Suprapubic skin (tissue), 4 donors: ENCODE data around the gene BECN2. TPM values are rescaled to one million over a fixed set of nuclear protein-coding genes. Genes with fewer than 3 reads are reported as not detected.

Experiments used
- DNase-seq, 2 donors: peaks; one replicate each; pipeline ENCODE4 v3.0.0-alpha.2; 2019; ENCODE audit warnings: low spot score in 2 of 2
- H3K27ac ChIP-seq: fragments of 200-600 bp; sonication (generic); one replicate; pipeline ENCODE4 v1.5.1; 2019
- H3K27me3 ChIP-seq: fragments of 200-600 bp; sonication (generic); one replicate; pipeline ENCODE4 v1.5.1; 2019
- H3K36me3 ChIP-seq: fragments of 200-600 bp; sonication (generic); one replicate; pipeline ENCODE4 v1.5.1; 2019
- H3K4me1 ChIP-seq: fragments of 200-600 bp; sonication (generic); one replicate; pipeline ENCODE4 v1.5.1; 2019
- H3K4me3 ChIP-seq: fragments of 200-600 bp; sonication (generic); one replicate; pipeline ENCODE4 v1.5.1; 2019; ENCODE audit warnings: mild to moderate bottlenecking
- H3K9me3 ChIP-seq: fragments of 200-600 bp; sonication (generic); one replicate; pipeline ENCODE4 v1.5.1; 2019
- CTCF ChIP-seq, 2 donors: fragments of 200-600 bp in 1 of 2; fragments of 450-650 bp in 1 of 2; sonication (generic) in 1 of 2; IDR thresholded peaks; one replicate each; pipeline ENCODE4 v1.5.1; 2016 to 2019; ENCODE audit warnings: antibody characterized with exemption in 2 of 2, mild to moderate bottlenecking in 1 of 2, moderate library complexity in 1 of 2
- EP300 ChIP-seq: sonication (generic); formaldehyde crosslinking; IDR thresholded peaks from one replicate; pipeline ENCODE4 v1.6.1; 2017; ENCODE audit warnings: antibody characterized with exemption
- POLR2A ChIP-seq, 2 donors: fragments of 450-650 bp; IDR thresholded peaks; one replicate each; pipeline ENCODE4 v1.6.1; 2017; ENCODE audit warnings: antibody characterized with exemption in 2 of 2, mild to moderate bottlenecking in 2 of 2, moderate library complexity in 2 of 2
- POLR2AphosphoS5 ChIP-seq, 3 donors: sonication (generic); formaldehyde crosslinking; IDR thresholded peaks; one replicate each; pipeline ENCODE4 v1.6.1; 2017; ENCODE audit warnings: antibody characterized with exemption in 3 of 3
- WGBS: methylation state at CpG from one replicate; pipeline ENCODE4 v1.1.5; 2018; 5-methylcytosine and 5-hydroxymethylcytosine counted together
- total RNA-seq, 4 donors: library from RNA; depleted of rRNA; stranded (reverse); fragments of >200 nt; gene quantifications; one replicate each; pipeline ENCODE4 v1.1.0, GENCODE V29; 2016

Gene BECN2
- total RNA-seq, 4 donors from 2014 or later, result not detected

GRCh38 chr1:241942738-241943137 is 14.8 kb upstream of the BECN2 start:
- H3K4me3 ChIP-seq, result no peak overlapping the region
- 76% methylated on average over 4 of the region's 4 CpGs for WGBS
- TF ChIP-seq POLR2A (IDR thresholded peaks at IDR 0.05) (no peak), CTCF (IDR thresholded peaks at IDR 0.05) (no peak), EP300 (no peak), POLR2AphosphoS5 (IDR thresholded peaks at IDR 0.05) (no peak)
- no peak overlapping the region for H3K27ac ChIP-seq
- no peaks in the 10 kb centered on the region for H3K36me3 ChIP-seq
- H3K27me3 ChIP-seq, result no peaks in the 10 kb centered on the region
- no peak for DNase-seq
- no peaks in the 10 kb centered on the region for H3K4me1 ChIP-seq
- H3K9me3 ChIP-seq, result no peaks in the 10 kb centered on the region

DNA sequence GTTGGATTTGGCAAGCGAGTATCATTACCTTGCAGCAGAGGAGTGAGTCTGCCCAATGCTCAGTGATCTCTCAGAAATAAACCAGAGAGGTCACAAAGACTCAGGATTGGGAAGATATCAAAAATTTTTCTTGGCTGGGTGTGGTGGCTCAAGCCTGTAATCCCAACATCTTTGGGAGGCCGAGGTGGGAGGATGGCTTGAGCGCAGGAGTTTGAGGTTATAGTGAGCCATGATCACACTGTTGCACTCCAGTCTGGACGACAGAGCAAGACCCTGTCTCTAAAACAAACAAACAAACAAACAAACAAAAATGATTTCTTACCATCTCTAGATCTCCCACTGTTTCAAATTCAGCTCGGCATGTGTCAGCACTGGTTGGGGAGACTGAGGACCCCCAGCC is 13.3 kb upstream of the BECN2 start:
- Histone ChIP-seq H3K4me1 (no peaks in the 10 kb centered on the region), H3K27ac (no peak overlapping the region), H3K9me3 (no peaks in the 10 kb centered on the region), H3K36me3 (no peaks in the 10 kb centered on the region), H3K4me3 (no peak overlapping the region), H3K27me3 (no peaks in the 10 kb centered on the region)
- 88% methylated on average over 5 of the region's 5 CpGs for WGBS
- no peak for DNase-seq
- TF ChIP-seq POLR2A (IDR thresholded peaks at IDR 0.05) (no peak), POLR2AphosphoS5 (IDR thresholded peaks at IDR 0.05) (no peak), EP300 (no peak), CTCF (IDR thresholded peaks at IDR 0.05) (no peak)

DNA sequence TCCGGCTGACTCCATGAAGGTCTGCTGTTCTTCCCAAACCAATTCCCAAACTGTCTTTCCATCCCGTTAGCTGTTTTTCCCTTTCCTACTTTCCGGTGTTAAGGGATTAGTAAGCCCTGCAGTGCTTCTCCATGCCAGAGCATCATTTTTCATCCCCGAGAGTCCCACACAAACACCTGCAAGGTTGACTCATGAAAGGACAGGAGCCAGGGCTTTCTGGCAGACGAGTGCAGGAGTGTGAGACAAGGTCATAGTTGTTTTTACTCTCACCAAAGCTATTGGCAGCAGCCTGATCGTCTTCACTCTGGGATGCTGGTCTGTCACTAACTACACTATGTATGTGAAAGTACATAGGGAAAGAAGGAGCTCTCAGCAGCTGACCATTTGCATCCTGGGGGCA is 10.2 kb upstream of the BECN2 start:
- Histone ChIP-seq H3K27ac (no peak overlapping the region), H3K36me3 (no peaks in the 10 kb centered on the region), H3K4me1 (no peaks in the 10 kb centered on the region), H3K27me3 (no peaks in the 10 kb centered on the region), H3K4me3 (no peak overlapping the region), H3K9me3 (no peaks in the 10 kb centered on the region)
- no peak for TF ChIP-seq POLR2AphosphoS5 (IDR thresholded peaks at IDR 0.05)
- no peak for TF ChIP-seq CTCF (IDR thresholded peaks at IDR 0.05)
- no peak for TF ChIP-seq POLR2A (IDR thresholded peaks at IDR 0.05)
- no peak for TF ChIP-seq EP300
- DNase-seq, result no peak
- 51% methylated on average over 6 of the region's 6 CpGs for WGBS

DNA sequence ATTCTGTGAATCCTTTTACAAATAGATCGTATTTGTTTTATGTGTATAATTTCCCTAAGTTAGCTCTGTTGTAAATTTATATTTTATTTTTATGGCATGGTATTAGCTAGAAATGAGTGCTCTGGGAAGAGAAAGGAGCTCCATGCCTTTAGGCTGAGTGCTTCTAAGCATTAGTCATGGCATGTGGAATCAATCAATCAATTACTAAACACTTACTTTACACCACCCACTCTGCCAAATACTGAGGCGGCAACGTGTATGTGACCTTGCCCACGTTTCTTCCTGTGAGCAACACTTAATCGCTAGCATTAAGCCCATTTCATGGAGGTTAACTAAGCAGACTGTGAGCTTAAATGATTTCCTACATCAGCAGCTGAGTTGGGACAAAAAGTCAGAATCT is 7.2 kb upstream of the BECN2 start:
- WGBS, result 24% methylated on average over 5 of the region's 5 CpGs
- no peaks in the 10 kb centered on the region for H3K36me3 ChIP-seq

DNA sequence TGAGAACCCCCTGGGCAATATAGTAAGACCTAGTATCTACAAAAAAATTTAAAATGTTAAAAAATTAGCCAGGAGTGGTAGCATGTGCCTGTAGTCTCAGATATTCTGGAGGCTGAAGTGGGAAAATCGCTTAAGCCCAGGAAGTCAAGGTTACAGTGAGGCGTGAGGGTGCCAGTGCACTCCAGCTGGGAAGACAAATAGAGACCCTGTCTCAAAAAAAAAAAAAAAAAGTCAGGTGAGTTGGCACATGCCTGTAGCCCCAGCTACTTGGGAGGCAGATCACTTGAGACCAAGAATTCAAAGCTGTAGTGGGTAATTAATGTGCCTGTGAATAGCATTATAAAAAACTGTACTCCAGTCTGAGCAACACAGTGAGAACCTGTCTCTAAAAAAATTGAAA is 4.6 kb downstream of the BECN2 start:
- TF ChIP-seq EP300, result no peak
- no peak for TF ChIP-seq CTCF (IDR thresholded peaks at IDR 0.05)
- no peak for TF ChIP-seq POLR2AphosphoS5 (IDR thresholded peaks at IDR 0.05)
- no peak for TF ChIP-seq POLR2A (IDR thresholded peaks at IDR 0.05)
- DNase-seq, result no peak
- no peaks in the 10 kb centered on the region for H3K4me1 ChIP-seq
- no peaks in the 10 kb centered on the region for H3K36me3 ChIP-seq
- H3K4me3 ChIP-seq, result no peak overlapping the region
- no peaks in the 10 kb centered on the region for H3K27me3 ChIP-seq
- H3K9me3 ChIP-seq, result no peaks in the 10 kb centered on the region
- H3K27ac ChIP-seq, result no peak overlapping the region
- WGBS, result 98% methylated on average over 2 of the region's 2 CpGs

More for the DNA sequence above, 7.2 kb upstream of the BECN2 start:
- no peaks in the 10 kb centered on the region for H3K9me3 ChIP-seq
- no peak for DNase-seq
- no peak overlapping the region for H3K27ac ChIP-seq
- no peaks in the 10 kb centered on the region for H3K4me1 ChIP-seq
- TF ChIP-seq CTCF (IDR thresholded peaks at IDR 0.05), result no peak
- H3K4me3 ChIP-seq, result no peak overlapping the region
- H3K27me3 ChIP-seq, result no peaks in the 10 kb centered on the region
